ENCODE results near the gene GINS1.

DNA sequence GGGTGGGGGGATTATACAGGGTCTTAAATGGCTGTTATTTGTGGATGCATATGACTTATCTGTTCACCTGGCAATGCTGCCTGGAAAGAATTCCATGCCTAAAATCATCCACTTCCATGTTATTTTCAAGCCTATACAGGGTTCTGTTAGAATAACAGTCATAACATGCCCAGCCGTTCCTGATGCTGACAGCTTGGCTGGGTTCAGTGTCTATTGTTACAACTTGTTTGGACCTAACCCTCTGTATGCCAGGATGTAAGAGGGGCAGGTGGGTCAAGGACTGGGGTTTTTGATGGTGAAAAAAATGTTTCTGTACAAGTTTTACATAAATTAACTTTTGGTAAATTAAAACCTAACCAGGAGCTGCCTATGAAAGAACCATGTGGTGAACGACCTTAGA, 79.8 kb downstream of the GINS1 start:
- TF ChIP-seq POLR2A (IDR thresholded peaks at IDR 0.05; ENCODE audit: low read depth, low read length) (no peak), POLR2AphosphoS5 (IDR thresholded peaks at IDR 0.05; ENCODE audit: low read depth, low read length) (no peak), TAF1 (IDR thresholded peaks at IDR 0.05; ENCODE audit: borderline replicate concordance, low read depth, low read length) (no peak)

Measured in GM12892 (cell line).